K562 (cell line): Measurements from ENCODE around the gene RNH1. TPM values are rescaled to one million over a fixed set of nuclear protein-coding genes. Genes with fewer than 3 reads are reported as not detected.

Experiments
- ARID3B ChIP-seq: fragments of 250-450 bp; sonication (Bioruptor Pico); IDR thresholded peaks from 2 replicates; pipeline ENCODE4 v1.4.0; 2020; ENCODE audit warnings: borderline replicate concordance
- ETS2 ChIP-seq: IDR thresholded peaks from 2 replicates; pipeline ENCODE4 v1.6.1; 2016; ENCODE audit warnings: borderline replicate concordance, missing genetic modification characterization, mild to moderate bottlenecking, moderate library complexity, missing compliant biosample characterization; ENCODE audit not compliant: poor library complexity, severe bottlenecking
- FOXM1 ChIP-seq, 2 experiments: fragments of 450-650 bp in 1 of 2; sonication (generic) in 1 of 2; formaldehyde crosslinking in 1 of 2; IDR thresholded peaks; 2 replicates each; pipeline versions ENCODE4 v1.6.1 to v1.9.0; 2017 to 2022; ENCODE audit warnings: low read depth in 2 of 2, mild to moderate bottlenecking in 2 of 2, missing genetic modification reagents in 1 of 2, moderate library complexity in 1 of 2
- GATAD2B ChIP-seq: fragments of 450-650 bp; IDR thresholded peaks from 2 replicates; pipeline ENCODE4 v1.6.1; 2017; ENCODE audit warnings: mild to moderate bottlenecking, borderline replicate concordance
- JUND ChIP-seq, 2 experiments: IDR thresholded peaks; 2 replicates in 1 of 2; 3 replicates in 1 of 2; pipeline ENCODE4 v1.6.1; 2011; ENCODE audit warnings: borderline replicate concordance in 2 of 2, low read depth in 2 of 2, low read length in 2 of 2, improper control_type of control experiment in 1 of 2, missing biosample characterization in 1 of 2, missing genetic modification characterization in 1 of 2, missing genetic modification reagents in 1 of 2
- MXI1 ChIP-seq: IDR thresholded peaks from 2 replicates; pipeline ENCODE4 v1.6.1; 2011; ENCODE audit warnings: low read depth, mild to moderate bottlenecking, improper control_type of control experiment, low read length
- NCOR1 ChIP-seq: fragments of 450-650 bp; IDR thresholded peaks from 2 replicates; pipeline ENCODE4 v1.6.1; 2016; ENCODE audit warnings: mild to moderate bottlenecking, moderate library complexity
- NFXL1 ChIP-seq: fragments of 450-650 bp; formaldehyde crosslinking; IDR thresholded peaks from 2 replicates; pipeline ENCODE4 v1.4.0; 2021; ENCODE audit warnings: mild to moderate bottlenecking
- PHTF2 ChIP-seq: fragments of 250-450 bp; sonication (Bioruptor Pico); IDR thresholded peaks from 2 replicates; pipeline ENCODE4 v1.5.0; 2021; ENCODE audit warnings: mild to moderate bottlenecking
- PKNOX1 ChIP-seq: fragments of 450-650 bp; IDR thresholded peaks from 2 replicates; pipeline ENCODE4 v1.6.1; 2016
- SAP30 ChIP-seq: fragments of 200-600 bp; sonication (generic); IDR thresholded peaks from 2 replicates; pipeline ENCODE4 v1.6.1; 2012; ENCODE audit warnings: borderline replicate concordance, low read depth, mild to moderate bottlenecking, moderate library complexity, low read length, control low read depth, inconsistent platforms; ENCODE audit not compliant: insufficient read depth, poor library complexity, severe bottlenecking
- YY1 ChIP-seq, 3 experiments: IDR thresholded peaks; 2 replicates each; pipeline ENCODE4 v1.6.1; 2011; ENCODE audit warnings: low read length in 2 of 3, mild to moderate bottlenecking in 2 of 3, moderate library complexity in 2 of 3, borderline replicate concordance in 1 of 3, control low read depth in 1 of 3, low read depth in 1 of 3; ENCODE audit not compliant: insufficient read depth in 3 of 3, insufficient replicate concordance in 2 of 3, control insufficient read depth in 1 of 3, insufficient read length in 1 of 3; ENCODE audit errors: extremely low read depth in 1 of 3
- ZNF766 ChIP-seq: fragments of 200-800 bp; sonication (Bioruptor generic); conservative IDR thresholded peaks from 2 replicates; pipeline ENCODE4 v1.6.1; 2016; ENCODE audit warnings: missing genetic modification characterization, missing compliant biosample characterization
- polyA plus RNA-seq, 8 experiments: library from polyadenylated mRNA; depleted of rRNA in 4 of 8; stranded (reverse) in 5 of 8; unstranded in 3 of 8; fragments of >200 nt; fragmentation: Nextera tagmentation in 2 of 8; fragmentation: Illumina TruSeq in 1 of 8; extraction: Ambion mirVana in 2 of 8; extraction: Trizol in 1 of 8; gene quantifications; 2 replicates each; pipeline versions ENCODE4 v1.2.1 to v1.2.3, GENCODE V29; 2011 to 2014; ENCODE audit warnings: inconsistent platforms in 1 of 8, missing spikeins in 1 of 8
- total RNA-seq, 7 experiments: library from RNA; depleted of rRNA in 6 of 7; stranded (reverse); fragments of >200 nt in 6 of 7; fragmentation: Illumina TruSeq in 2 of 7; extraction: Trizol in 2 of 7; gene quantifications; 2 replicates each; pipeline versions ENCODE4 v1.2.1 to v1.2.3, GENCODE V29; 2011 to 2021; ENCODE audit warnings: low replicate concordance in 1 of 7
- TF ChIP-seq, protein P1 (sequence below): fragments of 250-450 bp; sonication (Bioruptor Pico); IDR thresholded peaks from 2 replicates; pipeline ENCODE4 v1.4.0; 2020
- TF ChIP-seq, protein P2 (sequence below), 3 experiments: fragments of 200-800 bp in 1 of 3; fragments of 250-450 bp in 1 of 3; fragments of 450-650 bp in 1 of 3; sonication (Bioruptor Pico) in 1 of 3; sonication (Bioruptor generic) in 1 of 3; formaldehyde crosslinking in 1 of 3; IDR thresholded peaks; 2 replicates each; pipeline versions ENCODE4 v1.6.1 to v1.8.0; 2016 to 2022; ENCODE audit warnings: mild to moderate bottlenecking in 2 of 3, missing genetic modification characterization in 2 of 3, missing compliant biosample characterization in 1 of 3, moderate library complexity in 1 of 3

Gene RNH1
- total and polyA plus RNA-seq, 9 of the 15 experiments (the other 6 are each of a cell fraction or from before 2014, with no cell fraction given), result 2.5 to 160 (median 44.3) TPM

DNA sequence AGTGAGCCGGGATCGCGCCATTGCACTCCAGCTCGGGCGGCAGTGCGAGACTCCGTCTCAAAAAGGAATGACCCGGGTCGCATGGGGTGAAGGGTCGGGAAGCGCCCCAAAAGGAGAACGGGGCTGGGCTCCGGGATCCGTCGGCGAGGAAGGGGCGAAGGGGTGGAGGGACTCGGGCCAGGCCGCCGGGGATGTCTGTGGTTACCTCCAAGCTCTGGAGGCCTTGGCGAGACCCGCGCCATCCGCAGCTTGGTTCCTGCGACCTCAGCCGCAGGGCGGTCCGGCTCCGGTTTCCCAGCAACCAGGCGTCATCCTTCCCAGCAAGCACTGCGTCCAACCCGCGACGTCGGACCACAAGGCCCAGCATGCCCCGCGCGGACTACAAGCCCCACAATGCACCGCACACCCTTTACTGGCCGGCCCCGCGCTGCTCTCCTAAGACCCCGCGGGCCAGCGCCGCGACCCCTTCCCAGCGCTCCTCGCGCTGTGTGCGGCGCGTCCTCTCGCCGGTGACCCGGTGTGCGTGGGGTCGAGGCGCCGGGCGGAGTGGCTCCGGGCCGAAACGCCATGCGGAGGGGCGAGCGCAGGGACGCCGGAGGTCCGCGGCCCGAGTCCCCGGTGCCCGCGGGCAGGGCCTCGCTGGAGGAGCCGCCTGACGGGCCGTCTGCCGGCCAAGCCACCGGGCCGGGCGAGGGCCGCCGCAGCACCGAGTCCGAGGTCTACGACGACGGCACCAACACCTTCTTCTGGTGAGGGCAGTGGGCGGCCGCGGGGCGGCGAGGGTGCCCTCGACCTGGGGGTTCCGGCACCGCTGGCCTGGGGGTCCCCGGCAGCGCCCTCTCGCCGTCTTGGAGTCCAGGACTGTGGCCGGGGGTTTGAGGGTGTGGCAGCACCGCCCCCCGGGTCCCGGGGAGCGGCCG lies 56.9 kb downstream of the RNH1 start, which contains the start of gene PTDSS2 (continued):
- no peak for TF ChIP-seq NFXL1 (CRISPR knock-in tag)
- peak; percentile 71 for TF ChIP-seq JUND (IDR thresholded peaks at IDR 0.05; ENCODE audit: borderline replicate concordance, low read depth, low read length)
- TF ChIP-seq JUND (tag; IDR thresholded peaks at IDR 0.05; ENCODE audit: borderline replicate concordance, low read depth, low read length), result 0 out of 3 replicates have a peak, but pooled peaks have one; percentile 22
- peak; percentile 8 to 77 (median 67) for TF ChIP-seq YY1 (IDR thresholded peaks at IDR 0.05; ENCODE audit: borderline replicate concordance in 1 of 3, control insufficient read depth in 1 of 3, extremely low read depth in 1 of 3, insufficient read depth in 3 of 3, insufficient read length in 1 of 3, insufficient replicate concordance in 2 of 3, low read depth in 1 of 3, low read length in 2 of 3)
- TF ChIP-seq, protein P1, sequence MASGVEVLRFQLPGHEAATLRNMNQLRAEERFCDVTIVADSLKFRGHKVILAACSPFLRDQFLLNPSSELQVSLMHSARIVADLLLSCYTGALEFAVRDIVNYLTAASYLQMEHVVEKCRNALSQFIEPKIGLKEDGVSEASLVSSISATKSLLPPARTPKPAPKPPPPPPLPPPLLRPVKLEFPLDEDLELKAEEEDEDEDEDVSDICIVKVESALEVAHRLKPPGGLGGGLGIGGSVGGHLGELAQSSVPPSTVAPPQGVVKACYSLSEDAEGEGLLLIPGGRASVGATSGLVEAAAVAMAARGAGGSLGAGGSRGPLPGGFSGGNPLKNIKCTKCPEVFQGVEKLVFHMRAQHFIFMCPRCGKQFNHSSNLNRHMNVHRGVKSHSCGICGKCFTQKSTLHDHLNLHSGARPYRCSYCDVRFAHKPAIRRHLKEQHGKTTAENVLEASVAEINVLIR (CRISPR knock-in tag), result 0 out of 2 replicates have a peak, but pooled peaks have one; percentile 56
- TF ChIP-seq PKNOX1, result no peak
- TF ChIP-seq ZNF766 (CRISPR knock-in tag), result peak; percentile 90
- no peak for TF ChIP-seq NCOR1
- TF ChIP-seq GATAD2B, result peak; percentile 93
- TF ChIP-seq FOXM1 (IDR thresholded peaks at IDR 0.05; ENCODE audit: low read depth), result no peak
- TF ChIP-seq FOXM1 (CRISPR knock-in tag; IDR thresholded peaks at IDR 0.05; ENCODE audit: low read depth), result no peak; the same call in 1 of the 2 replicates
- TF ChIP-seq ETS2 (tag), result peak; percentile 44
- TF ChIP-seq, protein P2, sequence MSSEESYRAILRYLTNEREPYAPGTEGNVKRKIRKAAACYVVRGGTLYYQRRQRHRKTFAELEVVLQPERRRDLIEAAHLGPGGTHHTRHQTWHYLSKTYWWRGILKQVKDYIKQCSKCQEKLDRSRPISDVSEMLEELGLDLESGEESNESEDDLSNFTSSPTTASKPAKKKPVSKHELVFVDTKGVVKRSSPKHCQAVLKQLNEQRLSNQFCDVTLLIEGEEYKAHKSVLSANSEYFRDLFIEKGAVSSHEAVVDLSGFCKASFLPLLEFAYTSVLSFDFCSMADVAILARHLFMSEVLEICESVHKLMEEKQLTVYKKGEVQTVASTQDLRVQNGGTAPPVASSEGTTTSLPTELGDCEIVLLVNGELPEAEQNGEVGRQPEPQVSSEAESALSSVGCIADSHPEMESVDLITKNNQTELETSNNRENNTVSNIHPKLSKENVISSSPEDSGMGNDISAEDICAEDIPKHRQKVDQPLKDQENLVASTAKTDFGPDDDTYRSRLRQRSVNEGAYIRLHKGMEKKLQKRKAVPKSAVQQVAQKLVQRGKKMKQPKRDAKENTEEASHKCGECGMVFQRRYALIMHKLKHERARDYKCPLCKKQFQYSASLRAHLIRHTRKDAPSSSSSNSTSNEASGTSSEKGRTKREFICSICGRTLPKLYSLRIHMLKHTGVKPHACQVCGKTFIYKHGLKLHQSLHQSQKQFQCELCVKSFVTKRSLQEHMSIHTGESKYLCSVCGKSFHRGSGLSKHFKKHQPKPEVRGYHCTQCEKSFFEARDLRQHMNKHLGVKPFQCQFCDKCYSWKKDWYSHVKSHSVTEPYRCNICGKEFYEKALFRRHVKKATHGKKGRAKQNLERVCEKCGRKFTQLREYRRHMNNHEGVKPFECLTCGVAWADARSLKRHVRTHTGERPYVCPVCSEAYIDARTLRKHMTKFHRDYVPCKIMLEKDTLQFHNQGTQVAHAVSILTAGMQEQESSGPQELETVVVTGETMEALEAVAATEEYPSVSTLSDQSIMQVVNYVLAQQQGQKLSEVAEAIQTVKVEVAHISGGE (CRISPR knock-in tag; IDR thresholded peaks at IDR 0.05), result peak in 1 of 3 experiments; percentile 80; a peak in 2 of 6 replicates
- 0 out of 2 replicates have a peak, but pooled peaks have one; percentile 57 for TF ChIP-seq MXI1
- no peak for TF ChIP-seq ARID3B (CRISPR knock-in tag)
- TF ChIP-seq PHTF2 (CRISPR knock-in tag), result no peak
- TF ChIP-seq SAP30, result peak; percentile 75
